ENCODE measurements around the gene LYSMD3.
A peak's percentile ranks its signal among the peaks of the same experiment; 100 is the strongest.

The LYSMD3 gene

DNA sequence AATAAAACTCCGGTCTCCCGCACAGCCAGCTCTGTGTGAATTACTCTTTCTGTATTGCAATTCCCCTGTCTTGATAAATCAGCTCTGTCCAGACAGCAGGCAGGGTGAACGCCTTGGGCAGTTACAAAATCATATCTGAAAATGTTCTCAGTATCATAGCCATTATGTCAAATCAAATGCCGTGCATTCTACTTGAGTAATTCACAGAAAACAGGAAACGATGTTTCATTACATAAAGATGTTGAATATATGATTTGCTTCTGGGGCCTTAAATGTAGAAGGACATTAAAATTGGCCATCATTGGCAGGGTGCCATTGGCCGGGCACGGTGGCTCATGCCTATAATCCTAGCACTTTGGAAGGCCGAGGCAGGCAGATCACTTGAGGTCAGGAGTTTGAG, 46.2 kb downstream of the LYSMD3 start:
- Histone ChIP-seq H3K79me2 (no peaks in the 10 kb centered on the region), H3K9ac (no peak overlapping the region), H3K27ac (no peak overlapping the region), H3K36me3 (ENCODE audit: control insufficient read depth, insufficient read depth, low read length) (no peaks in the 10 kb centered on the region), H3K27me3 (ENCODE audit: control insufficient read depth, insufficient read depth, low read length) (no peaks in the 10 kb centered on the region), H3K4me1 (peaks cover 7% of the 10 kb centered on the region), H3K4me2 (ENCODE audit: low read length) (no peak overlapping the region), H2AFZ (no peak overlapping the region), H3K9me3 (ENCODE audit: control insufficient read depth, low read length) (no peaks in the 10 kb centered on the region), H3K4me3 (ENCODE audit: low read depth, low read length) (no peak overlapping the region)
- TF ChIP-seq, protein P1, sequence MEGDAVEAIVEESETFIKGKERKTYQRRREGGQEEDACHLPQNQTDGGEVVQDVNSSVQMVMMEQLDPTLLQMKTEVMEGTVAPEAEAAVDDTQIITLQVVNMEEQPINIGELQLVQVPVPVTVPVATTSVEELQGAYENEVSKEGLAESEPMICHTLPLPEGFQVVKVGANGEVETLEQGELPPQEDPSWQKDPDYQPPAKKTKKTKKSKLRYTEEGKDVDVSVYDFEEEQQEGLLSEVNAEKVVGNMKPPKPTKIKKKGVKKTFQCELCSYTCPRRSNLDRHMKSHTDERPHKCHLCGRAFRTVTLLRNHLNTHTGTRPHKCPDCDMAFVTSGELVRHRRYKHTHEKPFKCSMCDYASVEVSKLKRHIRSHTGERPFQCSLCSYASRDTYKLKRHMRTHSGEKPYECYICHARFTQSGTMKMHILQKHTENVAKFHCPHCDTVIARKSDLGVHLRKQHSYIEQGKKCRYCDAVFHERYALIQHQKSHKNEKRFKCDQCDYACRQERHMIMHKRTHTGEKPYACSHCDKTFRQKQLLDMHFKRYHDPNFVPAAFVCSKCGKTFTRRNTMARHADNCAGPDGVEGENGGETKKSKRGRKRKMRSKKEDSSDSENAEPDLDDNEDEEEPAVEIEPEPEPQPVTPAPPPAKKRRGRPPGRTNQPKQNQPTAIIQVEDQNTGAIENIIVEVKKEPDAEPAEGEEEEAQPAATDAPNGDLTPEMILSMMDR (IDR thresholded peaks at IDR 0.05) = no peak

GRCh38 chr5:90480699-90481098, 48.7 kb downstream of the LYSMD3 start:
- no peak overlapping the region for H3K9ac ChIP-seq
- H3K79me2 ChIP-seq = no peaks in the 10 kb centered on the region
- H2AFZ ChIP-seq = peak overlapping the region; percentile 39
- TF ChIP-seq, protein P1 (IDR thresholded peaks at IDR 0.05) = no peak
- no peak overlapping the region for H3K4me3 ChIP-seq (ENCODE audit: low read depth, low read length)
- H3K4me1 ChIP-seq = peaks cover 7% of the 10 kb centered on the region
- no peaks in the 10 kb centered on the region for H3K36me3 ChIP-seq (ENCODE audit: control insufficient read depth, insufficient read depth, low read length)
- peak overlapping the region; percentile 49 for H3K27ac ChIP-seq
- H3K4me2 ChIP-seq (ENCODE audit: low read length) = no peak overlapping the region
- no peaks in the 10 kb centered on the region for H3K9me3 ChIP-seq (ENCODE audit: control insufficient read depth, low read length)
- H3K27me3 ChIP-seq (ENCODE audit: control insufficient read depth, insufficient read depth, low read length) = no peaks in the 10 kb centered on the region

DNA sequence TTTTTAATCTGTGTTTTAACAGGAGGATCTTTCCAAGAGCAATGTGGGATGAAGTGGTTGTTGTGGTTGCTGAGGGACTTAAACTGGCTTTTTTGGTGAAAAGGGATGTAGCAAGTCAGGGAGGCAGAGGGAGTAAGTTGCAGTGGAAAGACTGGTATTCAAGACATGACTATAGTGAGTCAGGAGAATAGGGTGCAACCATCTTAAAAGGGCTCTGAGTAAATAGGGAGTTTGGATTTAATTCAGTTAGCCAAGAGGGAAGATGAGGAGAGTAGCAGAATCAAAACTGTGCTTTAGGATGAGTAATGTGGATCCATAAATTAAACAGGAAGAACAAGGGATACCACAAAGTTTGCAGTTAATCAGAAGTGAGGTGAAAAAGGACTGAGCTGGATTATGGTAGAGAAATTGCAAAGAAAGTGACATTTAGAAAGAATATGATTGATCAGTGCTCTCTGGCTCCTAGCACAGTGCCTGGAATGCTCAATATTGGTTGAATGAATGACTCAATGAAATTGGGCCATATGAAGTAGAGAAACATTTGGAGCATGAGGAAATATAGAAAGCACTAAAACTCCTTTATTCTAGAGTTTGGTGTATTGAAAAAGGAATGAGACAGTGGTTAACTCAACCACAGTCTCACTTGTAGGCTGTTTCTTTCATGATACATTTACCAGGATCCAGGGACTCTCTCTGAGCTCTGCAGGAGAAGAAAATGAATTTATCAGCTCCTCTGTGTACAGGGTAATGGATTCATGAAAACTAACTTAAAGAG, 49.6 kb downstream of the LYSMD3 start:
- peak overlapping the region; percentile 49 for H3K27ac ChIP-seq

DNA sequence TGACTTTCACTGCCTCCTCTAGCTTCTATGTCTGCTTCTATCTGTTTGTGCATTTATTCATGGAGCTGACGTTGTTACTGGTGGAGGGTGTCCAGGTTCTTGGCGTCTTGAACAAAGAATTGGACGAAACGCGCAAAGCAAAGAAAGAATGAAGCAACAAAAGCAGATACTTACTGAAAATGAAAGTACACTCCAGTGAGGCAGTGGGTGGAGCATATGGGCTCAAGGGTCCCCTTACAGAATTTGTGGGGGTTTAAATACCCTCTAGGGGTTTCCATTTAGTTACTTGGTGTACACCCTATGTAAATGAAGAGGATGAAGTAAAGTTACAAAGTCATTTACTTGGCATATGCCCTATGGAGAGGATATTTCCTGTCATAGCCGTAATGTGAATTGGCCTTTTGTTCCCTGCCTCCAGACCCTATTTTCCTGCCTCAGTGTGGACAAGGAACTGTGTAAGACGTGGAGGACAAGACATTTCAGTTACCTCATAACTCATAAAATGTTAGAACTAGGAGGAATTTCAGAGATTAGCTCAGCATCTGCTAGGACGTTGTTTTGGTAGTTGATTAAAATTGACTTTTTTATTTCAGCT, 51.7 kb downstream of the LYSMD3 start:
- Histone ChIP-seq H3K4me3 (ENCODE audit: low read depth, low read length) (no peak overlapping the region), H3K27me3 (ENCODE audit: control insufficient read depth, insufficient read depth, low read length) (no peaks in the 10 kb centered on the region), H3K4me2 (ENCODE audit: low read length) (no peak overlapping the region), H3K4me1 (peaks cover 7% of the 10 kb centered on the region), H3K27ac (no peak overlapping the region), H3K36me3 (ENCODE audit: control insufficient read depth, insufficient read depth, low read length) (no peaks in the 10 kb centered on the region), H3K9me3 (ENCODE audit: control insufficient read depth, low read length) (no peaks in the 10 kb centered on the region), H3K79me2 (peaks cover 6% of the 10 kb centered on the region), H2AFZ (no peak overlapping the region), H3K9ac (no peak overlapping the region)
- TF ChIP-seq, protein P1 (IDR thresholded peaks at IDR 0.05) = no peak

More for the DNA sequence above, 49.6 kb downstream of the LYSMD3 start:
- H3K4me3 ChIP-seq (ENCODE audit: low read depth, low read length) = no peak overlapping the region
- H2AFZ ChIP-seq = peak overlapping the region; percentile 39
- H3K27me3 ChIP-seq (ENCODE audit: control insufficient read depth, insufficient read depth, low read length) = no peaks in the 10 kb centered on the region
- H3K79me2 ChIP-seq = no peaks in the 10 kb centered on the region
- TF ChIP-seq, protein P1 (IDR thresholded peaks at IDR 0.05) = no peak
- no peaks in the 10 kb centered on the region for H3K9me3 ChIP-seq (ENCODE audit: control insufficient read depth, low read length)
- H3K9ac ChIP-seq = no peak overlapping the region
- no peaks in the 10 kb centered on the region for H3K36me3 ChIP-seq (ENCODE audit: control insufficient read depth, insufficient read depth, low read length)
- H3K4me2 ChIP-seq (ENCODE audit: low read length) = no peak overlapping the region
- peaks cover 7% of the 10 kb centered on the region for H3K4me1 ChIP-seq
